ENCODE data around the gene SMIM9.
"Not testable (repeated sequence)": the region's sequence is repeated elsewhere in the genome, so short reads cannot be mapped to it uniquely, and the experiment has no call there.

The SMIM9 gene

GRCh38 chrX:154834562-154834961 is at the start of gene SMIM9:
Gene SMIM9, minus strand, starts transcription at chrX:154834662. Its CDS starts 3,806 bp downstream, at chrX:154830856.
- no peak for DNase-seq (ENCODE audit: low spot score)

- not testable (repeated sequence) for DNase-seq (ENCODE audit: low spot score)
These were observed 49.6 kb upstream of the SMIM9 start for GRCh38 chrX:154884069-154884468.

DNA sequence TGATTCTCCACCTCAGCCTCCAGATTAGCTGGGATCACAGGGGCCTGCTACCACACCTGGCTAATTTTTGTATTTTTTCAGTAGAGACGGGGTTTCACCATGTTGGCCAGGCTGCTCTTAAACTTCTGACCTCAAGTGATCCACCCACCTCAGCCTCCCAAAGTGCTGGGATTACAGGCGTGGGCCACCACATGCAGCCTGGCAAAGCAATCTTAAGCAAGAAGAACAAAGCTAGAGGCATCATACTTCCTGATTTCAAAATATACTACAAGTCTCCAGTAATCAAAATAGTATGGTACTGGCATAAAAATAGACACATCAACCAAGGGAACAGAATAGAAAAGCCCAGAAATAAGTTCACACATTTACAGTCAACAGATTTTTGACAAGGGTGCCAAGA is 38.9 kb upstream of the SMIM9 start:
- no peak for DNase-seq (ENCODE audit: low spot score)

- DNase-seq (ENCODE audit: low spot score) = not testable (repeated sequence)
These were observed 34.1 kb upstream of the SMIM9 start for GRCh38 chrX:154868522-154868921.

DNA sequence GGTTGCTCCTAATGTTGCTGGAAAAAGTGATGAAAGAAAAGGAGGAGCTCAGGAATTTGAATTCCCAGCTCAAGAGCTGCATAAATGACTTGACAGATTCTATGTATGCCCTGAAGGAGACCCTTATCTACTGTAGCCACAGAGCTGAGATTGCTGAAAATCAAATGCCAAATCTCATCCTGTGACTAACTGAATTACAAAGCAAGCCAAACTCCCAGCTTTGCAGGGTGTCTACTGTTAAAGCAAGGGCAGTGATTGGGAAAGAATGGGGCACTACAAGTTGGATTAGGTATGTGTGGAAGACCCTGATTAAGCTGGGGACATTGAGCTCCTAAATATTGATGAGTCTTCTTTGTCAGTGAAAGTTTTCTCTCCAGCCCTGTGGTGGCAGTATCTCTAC is 20.8 kb upstream of the SMIM9 start:
- DNase-seq (ENCODE audit: low spot score) = no peak

DNA sequence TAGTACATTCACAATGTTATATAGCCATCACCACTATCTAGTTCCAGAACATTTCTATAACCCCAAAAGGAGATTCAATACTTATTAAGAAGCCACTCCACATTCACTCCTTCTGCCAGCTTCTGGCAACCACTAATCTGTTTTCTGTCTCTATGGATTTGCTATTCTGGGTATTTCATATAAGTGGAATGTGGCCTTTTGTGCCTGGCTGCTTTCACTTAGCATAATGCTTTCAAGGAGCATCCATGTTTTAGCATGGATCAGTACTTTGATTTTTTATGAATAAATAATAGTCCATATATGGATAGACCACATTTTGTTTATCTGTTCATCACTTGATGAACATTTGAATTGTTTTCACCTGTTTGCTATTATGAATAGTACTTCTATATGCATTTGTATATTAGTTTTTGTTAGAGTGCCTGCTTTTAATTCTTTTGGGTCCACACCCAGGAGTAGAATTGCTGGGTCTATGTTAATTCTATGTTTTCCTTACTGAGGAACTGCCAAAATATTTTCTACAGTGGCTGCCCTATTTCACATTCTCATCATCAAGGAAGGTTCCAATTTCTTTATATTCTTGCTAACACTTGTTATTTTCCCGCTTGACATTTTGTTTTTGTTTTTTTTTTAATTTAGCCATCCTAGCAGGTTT is 16.6 kb upstream of the SMIM9 start:
- DNase-seq (ENCODE audit: low spot score) = no peak

- peak; percentile 52 for DNase-seq (ENCODE audit: low spot score)
These were observed 6.4 kb upstream of the SMIM9 start for GRCh38 chrX:154840856-154841255.

GRCh38 chrX:154836163-154836562 is 1.7 kb upstream of the SMIM9 start:
- DNase-seq (ENCODE audit: low spot score) = no peak

DNA sequence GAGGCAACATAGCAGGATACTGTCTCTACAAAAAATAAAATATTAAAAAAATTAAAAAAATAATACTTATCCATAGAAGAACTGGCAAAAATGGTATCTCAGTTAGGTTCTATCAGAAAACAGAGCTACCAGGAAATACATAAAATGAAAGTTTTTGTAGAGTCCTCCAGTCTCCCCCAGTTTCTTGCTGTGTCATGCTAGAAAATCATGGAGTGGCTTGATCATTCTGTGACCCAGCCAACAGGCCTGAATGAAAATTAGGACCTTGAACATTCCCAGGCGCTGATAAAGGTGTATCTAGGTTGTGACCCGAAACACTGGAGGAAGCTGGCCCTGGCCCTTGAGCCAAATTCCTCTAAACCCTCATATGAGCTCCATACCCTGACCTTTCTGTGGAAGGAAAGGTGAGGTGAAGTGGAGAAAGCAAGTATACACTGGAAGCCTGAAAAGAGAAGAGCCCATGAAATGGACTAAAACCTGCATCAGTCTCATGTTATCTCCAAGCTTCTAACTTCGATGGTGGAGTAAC is 652 bp downstream of the SMIM9 start:
- DNase-seq (ENCODE audit: low spot score) = no peak

DNA sequence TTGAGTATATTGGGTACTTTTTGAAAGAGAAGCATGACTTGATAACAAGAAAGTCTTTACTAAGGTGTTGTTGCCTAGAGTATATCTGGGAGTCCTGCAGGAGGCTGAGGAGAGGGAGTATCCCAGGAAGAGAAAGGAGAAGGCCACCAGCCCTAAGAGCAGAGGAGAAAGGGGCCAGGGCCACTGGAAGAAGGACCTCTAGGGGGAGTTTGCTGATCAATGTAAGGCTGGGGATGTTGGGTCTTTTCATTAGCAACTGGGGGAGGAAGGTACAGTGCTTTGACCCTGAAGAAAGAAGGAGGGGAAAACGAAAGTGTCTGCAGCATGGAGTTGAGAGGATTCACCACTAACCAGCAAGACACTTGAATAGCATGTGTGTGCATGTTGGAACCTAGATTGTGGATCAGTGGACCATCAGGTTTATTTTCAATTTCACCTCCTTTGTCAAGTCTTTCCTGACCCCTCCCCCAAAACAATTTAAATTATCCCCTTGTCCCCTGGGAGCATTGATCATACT is 4.5 kb downstream of the SMIM9 start:
- no peak for DNase-seq (ENCODE audit: low spot score)

GRCh38 chrX:154829134-154829533 is 5.3 kb downstream of the SMIM9 start:
- no peak for DNase-seq (ENCODE audit: low spot score)

GRCh38 chrX:154828016-154828408 is 6.5 kb downstream of the SMIM9 start:
- no peak for DNase-seq (ENCODE audit: low spot score)

DNA sequence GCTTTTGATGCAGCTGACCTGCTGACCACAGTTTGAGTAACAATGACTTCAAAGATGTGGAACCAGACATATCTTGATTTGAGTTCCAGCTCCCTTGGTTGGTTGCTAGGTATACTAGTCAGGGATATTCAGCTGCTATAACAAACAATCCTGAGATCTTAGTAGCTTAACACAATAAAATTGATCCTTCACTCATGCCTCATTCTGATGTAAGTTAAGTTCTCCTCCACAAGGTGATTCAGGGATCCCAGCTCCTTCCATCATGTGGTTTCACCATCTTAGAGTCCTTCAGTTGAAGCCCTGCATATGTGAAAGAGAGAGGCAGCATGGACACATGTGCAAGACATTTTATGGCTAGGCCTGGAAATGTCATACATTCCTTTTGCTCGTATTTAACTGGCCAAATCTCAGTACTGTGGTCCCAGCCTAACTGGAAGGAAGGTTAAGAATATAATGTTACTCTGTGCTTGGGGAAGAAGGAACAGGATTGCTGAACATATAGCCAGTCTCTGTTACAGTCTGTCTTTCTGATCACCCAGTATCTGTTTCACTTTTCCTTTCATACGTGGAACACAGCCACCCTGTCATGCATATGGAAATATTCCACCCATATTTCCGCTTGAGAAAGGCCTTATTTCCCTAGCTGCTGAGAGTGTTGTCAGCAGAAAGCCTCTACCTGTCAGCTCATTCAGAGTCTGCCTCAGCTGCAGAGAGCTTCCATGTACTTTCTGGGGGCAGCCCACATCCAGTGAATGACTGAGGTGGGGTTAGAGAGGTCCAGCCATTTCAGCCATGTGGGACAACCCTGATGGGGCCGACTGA is 7.1 kb downstream of the SMIM9 start:
- DNase-seq (ENCODE audit: low spot score) = peak; percentile 24

DNA sequence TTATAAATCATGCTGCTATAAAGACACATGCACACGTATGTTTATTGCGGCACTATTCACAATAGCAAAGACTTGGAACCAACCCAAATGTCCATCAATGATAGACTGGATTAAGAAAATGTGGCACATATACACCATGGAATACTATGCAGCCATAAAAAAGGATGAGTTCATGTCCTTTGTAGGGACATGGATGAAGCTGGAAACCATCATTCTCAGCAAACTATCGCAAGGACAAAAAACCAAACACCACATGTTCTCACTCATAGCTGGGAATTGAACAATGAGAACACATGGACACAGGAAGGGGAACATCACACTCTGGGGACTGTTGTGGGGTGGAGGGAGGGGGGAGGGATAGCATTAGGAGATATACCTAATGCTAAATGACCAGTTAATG is 8.9 kb downstream of the SMIM9 start:
- not testable (repeated sequence) for DNase-seq (ENCODE audit: low spot score)

DNA sequence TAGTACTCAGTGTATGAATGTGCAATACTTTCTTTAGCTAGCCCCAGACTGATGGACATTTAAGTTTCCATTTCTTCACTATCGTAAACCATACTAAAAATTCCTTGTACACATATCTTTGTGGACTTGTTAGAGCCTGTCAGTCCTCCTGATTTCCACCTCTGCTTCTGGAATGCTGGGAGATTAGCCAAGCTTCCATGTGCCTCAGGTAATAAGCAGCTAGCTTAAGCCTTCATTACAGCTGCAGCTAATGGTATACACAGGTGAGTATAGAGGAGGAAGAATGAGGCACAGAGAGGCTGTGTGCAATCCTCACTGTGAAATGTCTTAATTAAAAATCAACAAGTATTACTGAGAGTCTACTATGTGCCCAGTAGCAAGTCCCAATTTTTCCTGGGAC is 9.8 kb downstream of the SMIM9 start:
- DNase-seq (ENCODE audit: low spot score) = no peak

DNA sequence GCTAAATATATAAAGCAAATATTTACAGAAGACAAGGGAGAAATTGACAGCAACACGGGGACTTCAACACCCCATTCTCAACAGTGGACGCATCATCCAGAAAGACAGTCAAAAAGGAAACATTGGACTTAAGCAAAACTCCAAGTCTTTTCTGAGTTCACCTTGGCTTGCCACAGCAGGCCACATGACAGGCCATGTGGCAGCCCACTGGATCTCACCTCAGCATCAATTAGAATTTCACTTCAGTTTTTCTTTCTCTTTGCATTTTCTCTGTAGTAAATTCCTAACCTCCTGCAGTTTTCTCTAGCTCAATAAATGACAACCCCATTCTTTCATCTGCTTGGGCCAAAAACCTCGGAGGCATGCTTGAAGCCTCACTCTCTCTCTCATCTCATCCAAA is 12.4 kb downstream of the SMIM9 start:
- DNase-seq (ENCODE audit: low spot score) = no peak

DNA sequence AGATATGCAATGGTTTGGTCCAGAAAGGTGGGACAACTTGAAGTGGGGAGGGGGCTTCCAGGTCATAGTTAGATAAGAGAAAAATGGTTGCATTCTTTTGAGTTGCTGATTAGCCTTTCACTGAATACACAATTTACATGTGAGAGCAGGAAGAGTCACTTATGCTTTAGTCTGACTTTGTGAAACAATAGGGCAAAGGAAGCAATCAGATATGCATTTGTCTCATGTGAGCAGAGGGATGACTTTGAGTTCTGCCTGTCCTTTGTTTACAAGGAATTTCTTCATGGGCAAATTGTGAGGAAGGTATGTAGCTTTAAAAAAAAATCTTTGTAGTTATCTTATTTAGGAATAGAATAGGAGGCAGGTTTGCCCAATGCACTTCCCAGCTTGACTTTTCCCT is 12.9 kb downstream of the SMIM9 start:
- no peak for DNase-seq (ENCODE audit: low spot score)

DNA sequence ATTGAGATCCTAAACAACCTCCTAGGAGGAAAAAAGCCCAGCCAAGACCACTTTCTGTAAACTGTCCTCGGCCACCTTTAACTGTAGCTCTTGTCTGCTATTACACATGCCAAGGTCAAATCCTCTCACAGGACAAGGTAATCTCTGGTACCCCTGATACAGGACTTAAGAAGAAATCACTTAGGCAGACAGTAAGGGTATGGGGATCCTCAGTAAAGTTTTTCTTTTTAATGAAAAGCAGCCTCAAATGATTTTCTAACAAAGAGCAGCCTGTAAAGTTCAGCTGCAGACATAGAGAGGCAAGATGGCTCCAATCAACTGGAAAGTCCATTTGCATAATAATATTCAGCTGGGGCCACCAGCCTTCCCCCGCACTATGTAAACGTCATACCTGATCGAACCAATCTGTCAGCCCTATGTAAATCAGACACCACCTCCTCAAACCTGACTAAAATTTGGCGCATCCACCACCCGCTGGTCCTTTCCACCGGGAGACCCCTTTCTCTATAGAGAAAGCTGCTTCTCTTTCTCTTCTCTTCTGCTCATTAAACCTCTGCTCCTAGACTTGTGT is 14.6 kb downstream of the SMIM9 start:
- no peak for DNase-seq (ENCODE audit: low spot score)

- DNase-seq (ENCODE audit: low spot score) = no peak
These were observed 15.3 kb downstream of the SMIM9 start for GRCh38 chrX:154818916-154819770.

DNA sequence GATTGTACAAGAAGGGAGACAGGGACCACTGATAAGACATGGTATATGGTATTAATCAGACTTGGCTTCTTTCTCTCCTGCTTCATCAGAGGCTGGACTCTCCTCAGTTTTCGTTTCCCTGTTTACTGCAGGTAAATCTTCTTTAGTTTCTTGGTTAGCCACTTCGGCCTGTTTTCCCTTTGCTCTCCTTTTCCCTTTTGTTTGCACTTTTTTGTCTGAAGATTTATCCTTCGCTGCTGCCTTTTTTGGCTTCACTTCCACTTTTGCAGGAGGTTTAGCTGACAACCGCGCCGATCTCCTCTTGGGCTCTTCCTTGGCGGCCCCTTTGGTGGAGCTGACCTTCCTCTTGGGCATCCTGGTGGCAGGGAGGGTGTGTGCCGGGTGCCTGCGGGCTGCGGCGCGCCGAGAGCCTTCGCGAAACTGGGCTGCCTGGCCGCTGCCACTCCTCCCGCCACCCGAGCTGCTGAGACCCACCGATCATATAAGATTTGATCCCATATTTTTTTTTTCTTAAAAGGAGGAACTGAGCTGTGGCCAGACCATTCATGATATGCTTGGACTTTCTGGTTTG is 17.3 kb downstream of the SMIM9 start:
- DNase-seq (ENCODE audit: low spot score) = not testable (repeated sequence)

GRCh38 chrX:154816326-154816898 is 18.1 kb downstream of the SMIM9 start:
- DNase-seq (ENCODE audit: low spot score) = not testable (repeated sequence)
